ENCODE data around the gene CTSF.

CTSF gene

DNA sequence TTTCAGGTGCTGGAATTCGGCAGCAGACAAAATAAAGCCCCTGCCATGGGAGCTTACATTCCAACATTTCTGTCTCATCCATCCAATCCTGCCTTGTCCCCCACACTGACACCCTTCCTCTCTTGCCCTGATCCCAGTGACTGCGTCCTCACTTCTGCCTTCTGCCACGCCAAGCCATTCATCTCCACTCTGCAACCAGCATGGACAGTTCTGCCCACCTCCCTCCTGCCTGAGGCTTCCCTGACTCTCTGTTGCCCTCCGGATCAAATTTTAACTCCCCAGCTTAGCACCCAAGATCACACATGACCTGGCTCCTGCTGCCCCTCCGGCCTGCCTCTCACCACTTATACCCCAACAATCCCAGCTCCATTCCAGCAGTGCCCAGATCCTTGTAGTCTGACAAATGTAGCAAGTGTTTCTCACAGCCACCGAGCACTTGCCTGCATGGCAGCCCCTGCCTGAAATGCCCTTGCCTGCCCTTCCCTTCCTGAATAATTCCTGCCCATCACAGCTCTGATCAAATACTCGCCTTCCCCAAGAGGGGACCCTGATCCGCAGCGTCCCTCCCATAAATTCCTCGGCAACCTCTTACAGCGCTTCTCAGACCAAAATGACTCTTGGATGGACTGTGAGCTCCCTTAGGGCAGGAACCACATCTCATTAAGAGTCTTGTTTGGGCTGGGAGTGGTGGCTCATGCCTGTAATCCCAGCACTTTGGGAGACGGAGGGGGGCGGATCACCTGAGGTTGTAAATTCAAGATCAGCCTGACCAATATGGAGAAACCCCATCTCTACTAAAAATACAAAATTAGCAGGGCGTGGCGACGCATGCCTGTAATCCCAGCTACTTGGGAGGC, 19.4 kb downstream of the CTSF start:
- no peaks in the 10 kb centered on the region for H3K27me3 ChIP-seq (ENCODE audit: low read length)
- peaks cover 16% of the 10 kb centered on the region for H3F3A ChIP-seq (ENCODE audit: insufficient read depth)
- no peak overlapping the region for H2AFZ ChIP-seq (ENCODE audit: low read depth, low read length, severe bottlenecking)
- H3K4me2 ChIP-seq (ENCODE audit: low read depth, low read length, poor library complexity, severe bottlenecking), result no peak overlapping the region
- no peaks in the 10 kb centered on the region for H4K20me1 ChIP-seq (ENCODE audit: low read depth, low read length)
- no peak overlapping the region for H3K4me3 ChIP-seq (ENCODE audit: insufficient read depth, low read length, poor library complexity, severe bottlenecking)
- H3K9ac ChIP-seq (ENCODE audit: low read length), result no peak overlapping the region
- H3K79me2 ChIP-seq (ENCODE audit: insufficient read depth, low read length), result no peaks in the 10 kb centered on the region
- H3K9me3 ChIP-seq (ENCODE audit: insufficient read depth, low read length), result no peaks in the 10 kb centered on the region
- H3K9me2 ChIP-seq (replicated peaks; ENCODE audit: insufficient read depth, low read length), result no peaks in the 10 kb centered on the region
- no peak for TF ChIP-seq CTCF (IDR thresholded peaks at IDR 0.05; ENCODE audit: insufficient read depth, low read length, poor library complexity, severe bottlenecking)
- H3K36me3 ChIP-seq (ENCODE audit: low read length), result no peaks in the 10 kb centered on the region
- no peak overlapping the region for H3K27ac ChIP-seq (ENCODE audit: low read depth, low read length)

- H3K9me3 ChIP-seq (ENCODE audit: insufficient read depth, low read length), result no peaks in the 10 kb centered on the region
- H2AFZ ChIP-seq (ENCODE audit: low read depth, low read length, severe bottlenecking), result no peak overlapping the region
- no peak overlapping the region for H3K4me3 ChIP-seq (ENCODE audit: insufficient read depth, low read length, poor library complexity, severe bottlenecking)
- no peak overlapping the region for H3K4me2 ChIP-seq (ENCODE audit: low read depth, low read length, poor library complexity, severe bottlenecking)
- H3K9ac ChIP-seq (ENCODE audit: low read length), result no peak overlapping the region
- no peak for TF ChIP-seq CTCF (IDR thresholded peaks at IDR 0.05; ENCODE audit: insufficient read depth, low read length, poor library complexity, severe bottlenecking)
- no peak for TF ChIP-seq EZH2phosphoT487 (conservative IDR thresholded peaks at IDR 0.05; ENCODE audit: low read length)
- no peak overlapping the region for H3K27ac ChIP-seq (ENCODE audit: low read depth, low read length)
- peaks cover 16% of the 10 kb centered on the region for H3F3A ChIP-seq (ENCODE audit: insufficient read depth)
- no peaks in the 10 kb centered on the region for H3K9me2 ChIP-seq (replicated peaks; ENCODE audit: insufficient read depth, low read length)
- no peaks in the 10 kb centered on the region for H3K79me2 ChIP-seq (ENCODE audit: insufficient read depth, low read length)
- H3K36me3 ChIP-seq (ENCODE audit: low read length), result no peaks in the 10 kb centered on the region
- H3K27me3 ChIP-seq (ENCODE audit: low read length), result no peaks in the 10 kb centered on the region
- H4K20me1 ChIP-seq (ENCODE audit: low read depth, low read length), result no peaks in the 10 kb centered on the region
These were observed 20.4 kb downstream of the CTSF start for GRCh38 chr11:66548041-66548440.

- H3K9me3 ChIP-seq (ENCODE audit: insufficient read depth, low read length), result no peaks in the 10 kb centered on the region
- H3K9ac ChIP-seq (ENCODE audit: low read length), result no peak overlapping the region
- H4K20me1 ChIP-seq (ENCODE audit: low read depth, low read length), result no peaks in the 10 kb centered on the region
- no peaks in the 10 kb centered on the region for H3K27me3 ChIP-seq (ENCODE audit: low read length)
- H2AFZ ChIP-seq (ENCODE audit: low read depth, low read length, severe bottlenecking), result no peak overlapping the region
- no peak overlapping the region for H3K4me2 ChIP-seq (ENCODE audit: low read depth, low read length, poor library complexity, severe bottlenecking)
- H3K27ac ChIP-seq (ENCODE audit: low read depth, low read length), result no peak overlapping the region
- TF ChIP-seq EZH2phosphoT487 (conservative IDR thresholded peaks at IDR 0.05; ENCODE audit: low read length) (no peak), CTCF (IDR thresholded peaks at IDR 0.05; ENCODE audit: insufficient read depth, low read length, poor library complexity, severe bottlenecking) (no peak)
- H3K36me3 ChIP-seq (ENCODE audit: low read length), result no peaks in the 10 kb centered on the region
- H3K79me2 ChIP-seq (ENCODE audit: insufficient read depth, low read length), result no peaks in the 10 kb centered on the region
- H3F3A ChIP-seq (ENCODE audit: insufficient read depth), result peaks cover 16% of the 10 kb centered on the region
- no peak overlapping the region for H3K4me3 ChIP-seq (ENCODE audit: insufficient read depth, low read length, poor library complexity, severe bottlenecking)
- no peaks in the 10 kb centered on the region for H3K9me2 ChIP-seq (replicated peaks; ENCODE audit: insufficient read depth, low read length)
These were observed 20.8 kb downstream of the CTSF start for GRCh38 chr11:66547662-66548009.
